Measurements from ENCODE around the gene AJM1. TPM values are rescaled to one million over a fixed set of nuclear protein-coding genes. Genes with fewer than 3 reads are reported as not detected.
"Not testable (repeated sequence)": the region's sequence is repeated elsewhere in the genome, so short reads cannot be mapped to it uniquely, and the experiment has no call there.

AJM1 gene
- total RNA-seq, 2 experiments from 2014 or later = 4.0 to 4.1 TPM

DNA sequence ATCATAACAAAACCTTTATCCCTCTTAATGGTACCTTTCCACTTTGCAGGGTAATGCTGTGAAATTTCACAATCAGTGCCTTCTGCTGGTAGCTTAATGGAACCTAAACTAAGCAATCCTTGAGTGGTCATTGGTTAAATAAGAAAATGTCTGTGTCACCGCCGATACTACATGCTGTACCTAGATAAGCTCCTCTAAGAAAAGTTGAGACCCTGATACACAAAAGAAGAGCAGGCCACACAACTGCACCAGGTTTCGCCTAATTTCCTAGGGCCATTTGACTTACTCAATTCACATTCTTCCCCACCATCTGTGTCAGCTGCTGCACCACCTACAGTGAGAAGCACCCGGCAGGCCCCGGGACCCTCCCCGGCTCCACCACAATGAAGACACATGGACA is 32.9 kb downstream of the AJM1 start:
- CTCF ChIA-PET = interaction anchor here (0.6 to 1.1 kb wide), 4 partner anchors 14 to 101 kb away, joined by 3 to 4 read pairs (median 3); no protein-coding TSS in a partner anchor
- peaks cover 3% of the 10 kb centered on the region for H3K36me3 Mint-ChIP-seq (ENCODE audit: low read depth)
- H3K9me3 Mint-ChIP-seq = peaks cover 5% of the 10 kb centered on the region
- no peak overlapping the region for H3K27ac Mint-ChIP-seq
- no peaks in the 10 kb centered on the region for H3K27me3 Mint-ChIP-seq
- H3K4me3 Mint-ChIP-seq = no peak overlapping the region
- H3K4me1 Mint-ChIP-seq = peaks cover 8% of the 10 kb centered on the region
- no peak for DNase-seq
- POLR2A ChIA-PET = no interaction called here

GRCh38 chr9:136876476-136876875 is 34.2 kb downstream of the AJM1 start:
- peaks cover 5% of the 10 kb centered on the region for H3K9me3 Mint-ChIP-seq
- DNase-seq = no peak
- ChIA-PET CTCF (interaction anchor here (0.9 kb wide), 1 partner anchor 156 kb away, joined by 3 read pairs; no protein-coding TSS in a partner anchor), POLR2A (no interaction called here)
- no peak overlapping the region for H3K4me3 Mint-ChIP-seq
- H3K36me3 Mint-ChIP-seq (ENCODE audit: low read depth) = peaks cover 3% of the 10 kb centered on the region
- peaks cover 19% of the 10 kb centered on the region for H3K4me1 Mint-ChIP-seq
- no peak overlapping the region for H3K27ac Mint-ChIP-seq
- no peaks in the 10 kb centered on the region for H3K27me3 Mint-ChIP-seq

DNA sequence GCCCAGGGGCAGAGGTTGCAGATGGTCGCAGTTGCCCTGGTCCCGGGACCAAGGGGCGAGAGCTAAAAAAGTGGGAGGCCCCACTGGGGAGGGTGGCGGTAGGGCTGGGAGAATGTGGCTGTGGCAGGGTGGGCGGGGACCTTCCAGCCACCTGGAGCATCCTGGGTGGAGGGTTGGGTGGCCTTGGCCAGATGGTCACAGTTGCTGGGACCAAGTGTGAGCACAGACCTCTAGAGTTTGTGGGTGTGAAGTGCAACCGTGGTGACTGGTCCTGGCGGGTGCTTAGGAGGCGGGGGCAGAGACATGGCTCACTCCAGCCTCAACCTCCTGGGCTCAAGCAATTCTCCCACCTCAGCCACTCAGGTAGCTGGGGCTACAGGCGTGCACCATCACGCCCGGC is 38.4 kb downstream of the AJM1 start:
- H3K36me3 Mint-ChIP-seq (ENCODE audit: low read depth) = peaks cover 4% of the 10 kb centered on the region
- H3K9me3 Mint-ChIP-seq = no peaks in the 10 kb centered on the region
- no peaks in the 10 kb centered on the region for H3K27me3 Mint-ChIP-seq
- ChIA-PET CTCF (interaction anchor here (0.6 to 2.9 kb wide), 8 partner anchors 10 to 155 kb away, joined by 3 to 16 read pairs (median 4); partner anchors contain the start of genes AJM1 and PAXX), POLR2A (no interaction called here)
- no peak for DNase-seq
- H3K4me3 Mint-ChIP-seq = no peak overlapping the region
- H3K4me1 Mint-ChIP-seq = peaks cover 53% of the 10 kb centered on the region
- peak overlapping the region; percentile 82 for H3K27ac Mint-ChIP-seq

DNA sequence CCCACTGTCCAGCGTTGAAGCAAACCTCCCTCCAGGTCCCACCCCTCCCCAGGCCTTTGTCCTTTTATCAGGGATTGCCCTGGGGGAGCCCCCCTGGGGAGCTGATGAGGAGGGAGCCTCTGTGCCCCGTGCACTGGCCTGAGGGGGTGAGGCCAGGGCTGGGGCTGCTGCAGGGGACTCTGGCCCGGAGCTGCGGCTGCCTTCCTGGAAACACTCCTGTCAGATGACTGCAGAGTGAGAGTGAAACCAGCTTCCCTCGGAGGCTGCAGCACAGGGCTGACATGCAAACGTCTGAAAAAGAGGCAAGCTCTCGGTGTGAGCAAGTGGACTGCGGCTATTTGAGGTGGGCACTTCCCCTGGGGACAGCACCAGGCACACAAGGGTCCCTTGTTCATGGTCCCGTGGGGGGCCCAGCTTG is 39.4 kb downstream of the AJM1 start:
- Mint-ChIP-seq H3K27ac (peak overlapping the region; percentile 97), H3K27me3 (no peaks in the 10 kb centered on the region), H3K9me3 (no peaks in the 10 kb centered on the region), H3K4me3 (peak overlapping the region; percentile 76), H3K4me1 (peaks cover 53% of the 10 kb centered on the region), H3K36me3 (ENCODE audit: low read depth) (peaks cover 4% of the 10 kb centered on the region)
- ChIA-PET POLR2A (interaction anchor here (0.6 kb wide), 2 partner anchors 17 to 65 kb away, joined by 3 to 4 read pairs; no protein-coding TSS in a partner anchor), CTCF (interaction anchor here (0.8 to 2.9 kb wide), 14 partner anchors 12 to 205 kb away, joined by 3 to 16 read pairs (median 4); partner anchors contain the start of genes AJM1, C8G, EDF1 and FBXW5)
- peak; percentile 72 for DNase-seq

GRCh38 chr9:136882109-136882946 is 40.0 kb downstream of the AJM1 start:
- POLR2A ChIA-PET = interaction anchor here (0.6 kb wide), 1 partner anchor 66 kb away, joined by 3 read pairs; no protein-coding TSS in a partner anchor
- H3K27me3 Mint-ChIP-seq = no peaks in the 10 kb centered on the region
- H3K4me1 Mint-ChIP-seq = peaks cover 57% of the 10 kb centered on the region
- peaks cover 6% of the 10 kb centered on the region for H3K36me3 Mint-ChIP-seq (ENCODE audit: low read depth)
- no peaks in the 10 kb centered on the region for H3K9me3 Mint-ChIP-seq
- peak; percentile 88 for DNase-seq
- H3K4me3 Mint-ChIP-seq = peak overlapping the region; percentile 76
- CTCF ChIA-PET = interaction anchor here (0.8 to 2.9 kb wide), 11 partner anchors 12 to 147 kb away, joined by 3 to 16 read pairs (median 4); partner anchors contain the start of genes AJM1, C8G, EDF1 and FBXW5
- H3K27ac Mint-ChIP-seq = peak overlapping the region; percentile 97

DNA sequence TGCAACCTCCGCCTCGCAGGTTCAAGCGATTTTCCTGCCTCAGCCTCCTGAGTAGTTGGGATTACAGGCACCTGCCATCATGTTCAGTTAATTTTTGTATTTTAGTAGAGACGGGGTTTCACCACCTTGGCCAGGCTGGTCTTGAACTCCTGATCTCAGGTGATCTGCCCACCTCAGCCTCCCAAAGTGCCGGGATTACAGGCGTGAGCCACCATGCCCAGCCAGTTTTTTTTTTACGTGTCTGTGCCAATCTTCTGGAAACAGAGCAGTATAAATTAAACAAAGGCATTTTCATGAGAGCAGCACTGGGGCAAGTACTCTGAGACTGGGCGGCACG is 40.6 kb downstream of the AJM1 start:
- H3K36me3 Mint-ChIP-seq (ENCODE audit: low read depth); DNase-seq; POLR2A ChIA-PET; H3K9me3 Mint-ChIP-seq; H3K27me3 Mint-ChIP-seq: not testable (repeated sequence)
- CTCF ChIA-PET = interaction anchor here (1.2 to 2.9 kb wide), 5 partner anchors 22 to 62 kb away, joined by 4 to 16 read pairs (median 6); partner anchors contain the start of genes AJM1, C8G and FBXW5
- H3K4me3 Mint-ChIP-seq = peak overlapping the region; percentile 76
- H3K4me1 Mint-ChIP-seq = peaks cover 57% of the 10 kb centered on the region
- H3K27ac Mint-ChIP-seq = peak overlapping the region; percentile 97

DNA sequence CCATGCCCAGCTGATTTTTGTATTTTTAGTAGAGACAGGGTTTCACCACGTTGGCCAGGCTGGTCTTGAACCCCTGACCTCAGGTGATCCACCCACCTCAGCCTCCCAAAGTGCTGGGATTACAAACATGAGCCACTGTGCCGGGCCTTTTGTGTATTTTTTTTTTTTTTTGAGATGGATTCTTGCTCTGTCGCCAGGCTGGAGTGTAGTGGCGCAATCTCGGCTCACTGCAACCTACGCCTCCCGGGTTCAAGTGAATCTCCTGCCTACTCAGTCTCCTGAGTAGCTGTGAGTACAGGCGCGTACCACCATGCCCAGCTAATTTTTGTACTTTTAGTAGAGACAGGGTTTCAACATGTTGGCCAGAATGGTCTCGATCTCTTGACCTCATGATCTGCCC is 41.4 kb downstream of the AJM1 start:
- POLR2A ChIA-PET; H3K27me3 Mint-ChIP-seq; H3K9me3 Mint-ChIP-seq; DNase-seq; H3K36me3 Mint-ChIP-seq (ENCODE audit: low read depth): not testable (repeated sequence)
- peak overlapping the region; percentile 97 for H3K27ac Mint-ChIP-seq
- peaks cover 62% of the 10 kb centered on the region for H3K4me1 Mint-ChIP-seq
- H3K4me3 Mint-ChIP-seq = peak overlapping the region; percentile 76
- CTCF ChIA-PET = interaction anchor here (1.1 to 1.3 kb wide), 4 partner anchors 11 to 61 kb away, joined by 3 to 5 read pairs (median 4); partner anchors contain the start of genes C8G and FBXW5

DNA sequence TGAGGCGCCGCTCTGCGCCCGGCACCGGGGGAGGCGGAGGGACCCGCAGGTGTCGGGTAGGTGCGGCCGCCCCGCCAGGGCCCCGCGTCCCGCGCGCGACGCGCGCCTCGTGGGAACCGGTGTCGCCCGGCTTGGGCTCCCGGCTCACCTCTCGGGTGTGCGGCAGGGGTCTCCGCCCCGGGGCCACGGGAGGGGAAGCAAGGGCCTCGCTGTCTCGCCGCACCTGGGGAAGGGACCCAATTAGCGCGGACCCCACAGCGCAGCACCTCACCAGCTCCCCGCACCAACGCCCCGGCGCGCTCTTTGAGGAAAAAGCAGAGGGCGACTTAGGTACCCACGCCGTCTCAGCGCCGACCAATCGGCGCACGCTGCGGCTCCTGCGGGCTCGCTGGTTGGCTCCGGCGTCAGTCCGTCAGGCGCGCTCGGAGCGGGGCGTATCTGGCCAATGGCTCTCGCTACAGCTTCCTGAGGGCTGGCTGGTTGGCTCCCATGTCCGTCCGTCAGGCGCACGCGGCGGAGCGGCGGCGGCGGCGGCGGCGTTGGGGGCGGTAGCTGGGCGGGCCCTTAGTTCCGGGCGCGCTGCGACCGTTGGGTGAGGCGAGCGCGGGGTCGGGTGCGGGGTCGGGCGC is 43.8 kb downstream of the AJM1 start, which contains the start of gene TRAF2:
TSS of gene TRAF2 (plus strand) at position 567 of the 629 bp plus-strand sequence. CDS start 12,225 bp downstream, outside the sequence.
- ChIA-PET CTCF (interaction anchor here (1.0 to 2.3 kb wide), 7 partner anchors 12 to 149 kb away, joined by 3 to 15 read pairs (median 5); partner anchors contain the start of gene AJM1), POLR2A (interaction anchor here (0.8 kb wide), 1 partner anchor 170 kb away, joined by 3 read pairs; no protein-coding TSS in a partner anchor)
- peaks cover 52% of the 10 kb centered on the region for H3K4me1 Mint-ChIP-seq
- H3K4me3 Mint-ChIP-seq = peak within 1 kb of the TSS; percentile 86
- no peaks in the 10 kb centered on the region for H3K9me3 Mint-ChIP-seq
- no peaks in the 10 kb centered on the region for H3K27me3 Mint-ChIP-seq
- DNase-seq = peak; percentile 97
- peak within 1 kb of the TSS; percentile 84 for H3K27ac Mint-ChIP-seq
- peaks cover 18% of the 10 kb centered on the region for H3K36me3 Mint-ChIP-seq (ENCODE audit: low read depth)

DNA sequence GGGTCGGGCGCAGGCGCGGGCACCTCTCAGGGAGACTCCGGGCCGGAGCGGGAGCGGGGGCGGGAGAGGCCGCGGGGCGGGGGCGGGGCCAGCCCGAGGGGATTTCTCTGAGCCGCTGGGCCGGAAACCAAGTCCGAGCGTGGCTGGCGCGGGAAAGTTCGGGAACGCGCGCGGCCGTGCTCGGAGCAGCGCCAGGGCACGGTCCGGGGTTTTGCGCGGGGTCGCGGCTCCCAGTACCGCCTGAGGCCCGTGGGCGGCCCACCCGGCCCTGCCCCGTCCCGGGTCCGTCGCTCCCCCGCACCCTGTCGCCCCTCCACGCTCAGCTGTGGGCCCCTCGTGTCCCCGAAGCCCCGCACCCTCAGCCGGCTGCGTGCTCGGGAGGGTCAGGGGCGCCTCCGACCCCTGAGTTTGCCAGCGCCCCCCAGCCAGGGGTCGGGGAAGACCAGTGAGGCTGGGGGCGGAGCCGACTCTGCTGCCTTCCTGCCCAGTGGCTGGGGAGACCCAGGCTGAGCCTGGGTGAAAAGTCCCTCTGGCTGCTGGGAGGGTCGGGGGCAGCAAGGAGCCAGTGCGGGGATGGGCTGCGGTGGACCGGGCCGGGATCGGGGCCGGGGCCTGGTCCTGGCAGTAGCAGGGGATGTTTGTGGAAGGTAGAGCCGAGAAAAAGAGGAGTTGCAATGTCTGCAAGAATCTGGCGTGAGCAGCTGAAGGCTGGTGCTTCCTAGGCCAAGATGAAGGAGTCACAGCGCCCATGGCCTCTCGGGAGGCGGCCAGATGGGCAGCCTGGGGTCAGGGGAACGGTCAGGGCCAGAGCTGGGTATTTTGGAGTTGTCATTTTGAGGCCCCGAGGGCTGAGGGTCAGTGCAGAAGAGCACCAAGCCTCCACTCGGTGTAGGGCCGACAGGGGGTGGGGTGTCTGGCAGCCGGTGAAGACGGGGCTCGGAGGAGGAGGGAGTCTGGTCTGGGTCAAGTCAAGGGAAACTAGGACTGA is 44.6 kb downstream of the AJM1 start:
- Mint-ChIP-seq H3K27me3 (no peaks in the 10 kb centered on the region), H3K9me3 (no peaks in the 10 kb centered on the region), H3K36me3 (ENCODE audit: low read depth) (peaks cover 18% of the 10 kb centered on the region), H3K27ac (peak overlapping the region; percentile 84), H3K4me1 (peaks cover 43% of the 10 kb centered on the region), H3K4me3 (peak overlapping the region; percentile 86)
- POLR2A ChIA-PET = interaction anchor here (0.8 kb wide), 1 partner anchor 171 kb away, joined by 3 read pairs; no protein-coding TSS in a partner anchor
- DNase-seq = peak; percentile 46
- CTCF ChIA-PET = interaction anchor here (1.0 to 2.3 kb wide), 8 partner anchors 11 to 148 kb away, joined by 3 to 15 read pairs (median 4); partner anchors contain the start of gene AJM1

- no peak overlapping the region for H3K4me3 Mint-ChIP-seq
- no peaks in the 10 kb centered on the region for H3K9me3 Mint-ChIP-seq
- peaks cover 28% of the 10 kb centered on the region for H3K4me1 Mint-ChIP-seq
- H3K36me3 Mint-ChIP-seq (ENCODE audit: low read depth) = peaks cover 20% of the 10 kb centered on the region
- H3K27ac Mint-ChIP-seq = peak overlapping the region; percentile 25
- DNase-seq = no peak
- CTCF ChIA-PET = interaction anchor here (0.6 to 1.7 kb wide), 2 partner anchors 56 to 147 kb away, joined by 3 read pairs; no protein-coding TSS in a partner anchor
- POLR2A ChIA-PET = no interaction called here
- H3K27me3 Mint-ChIP-seq = no peaks in the 10 kb centered on the region
Observed at GRCh38 chr9:136888454-136888853, 46.2 kb downstream of the AJM1 start.

- Mint-ChIP-seq H3K27me3 (no peaks in the 10 kb centered on the region), H3K27ac (peak overlapping the region; percentile 9), H3K4me1 (peaks cover 24% of the 10 kb centered on the region), H3K36me3 (ENCODE audit: low read depth) (peaks cover 29% of the 10 kb centered on the region), H3K9me3 (no peaks in the 10 kb centered on the region), H3K4me3 (no peak overlapping the region)
- CTCF ChIA-PET = interaction anchor here (1.5 kb wide), 1 partner anchor 9 kb away, joined by 5 read pairs; no protein-coding TSS in a partner anchor
- POLR2A ChIA-PET = no interaction called here
- DNase-seq = no peak
Observed at GRCh38 chr9:136889858-136890257, 47.6 kb downstream of the AJM1 start.
